NCI-H2196 (cell line): ENCODE measurements around the gene RNF213.
"Not testable (repeated sequence)": the region's sequence is repeated elsewhere in the genome, so short reads cannot be mapped to it uniquely, and the experiment has no call there.

Experiments used
- DNase-seq: peaks from one replicate; lab custom pipeline; 2025; ENCODE audit not compliant: unreplicated experiment; lab: John Stamatoyannopoulos, UW

RNF213 gene

GRCh38 chr17:80316927-80317705 is 56.5 kb downstream of the RNF213 start:
- DNase-seq = no peak

- DNase-seq = no peak
Observed at GRCh38 chr17:80317706-80317980, 57.0 kb downstream of the RNF213 start.

- no peak for DNase-seq
Observed at GRCh38 chr17:80318166-80318565, 57.5 kb downstream of the RNF213 start.

- no peak for DNase-seq
Observed at GRCh38 chr17:80319262-80319998, 58.8 kb downstream of the RNF213 start.

- DNase-seq = no peak
Observed at GRCh38 chr17:80319999-80320344, 59.3 kb downstream of the RNF213 start.

GRCh38 chr17:80320496-80320895 is 59.8 kb downstream of the RNF213 start:
- no peak for DNase-seq

GRCh38 chr17:80322864-80323263 is 62.2 kb downstream of the RNF213 start:
- DNase-seq = no peak

GRCh38 chr17:80323982-80324381 is 63.3 kb downstream of the RNF213 start:
- DNase-seq = no peak

- no peak for DNase-seq
Observed at GRCh38 chr17:80327518-80327917, 66.9 kb downstream of the RNF213 start.

GRCh38 chr17:80328634-80329380 is 68.2 kb downstream of the RNF213 start:
- DNase-seq = no peak

GRCh38 chr17:80329421-80329820 is 68.8 kb downstream of the RNF213 start:
- DNase-seq = not testable (repeated sequence)

GRCh38 chr17:80330276-80330675 is 69.6 kb downstream of the RNF213 start:
- DNase-seq = no peak

- DNase-seq = not testable (repeated sequence)
Observed at GRCh38 chr17:80330938-80331337, 70.3 kb downstream of the RNF213 start.

- DNase-seq = no peak
Observed at GRCh38 chr17:80331820-80332219, 71.2 kb downstream of the RNF213 start.

- no peak for DNase-seq
Observed at GRCh38 chr17:80337195-80337895, 76.7 kb downstream of the RNF213 start.

GRCh38 chr17:80339118-80339517 is 78.5 kb downstream of the RNF213 start:
- DNase-seq = no peak

GRCh38 chr17:80339731-80340456 is 79.2 kb downstream of the RNF213 start:
- DNase-seq = no peak

GRCh38 chr17:80345321-80345720 is 84.7 kb downstream of the RNF213 start:
- DNase-seq = no peak

GRCh38 chr17:80345841-80346497 is 85.3 kb downstream of the RNF213 start:
- no peak for DNase-seq
